GM12878 (cell line): ENCODE measurements around the gene INO80B. TPM values are rescaled to one million over a fixed set of nuclear protein-coding genes. Genes with fewer than 3 reads are reported as not detected.

Experiments used
- DPF2 ChIP-seq: fragments of 450-650 bp; IDR thresholded peaks from 2 replicates; pipeline ENCODE4 v1.6.1; 2017; ENCODE audit warnings: mild to moderate bottlenecking
- EZH2 ChIP-seq: IDR thresholded peaks from 2 replicates; pipeline ENCODE4 v1.6.1; 2012; ENCODE audit warnings: low read depth, mild to moderate bottlenecking, control low read depth, inconsistent platforms, low read length, borderline replicate concordance; ENCODE audit not compliant: control insufficient read depth
- GATAD2B ChIP-seq: fragments of 450-650 bp; conservative IDR thresholded peaks from 2 replicates; pipeline ENCODE4 v1.6.1; 2017; ENCODE audit warnings: low read depth, mild to moderate bottlenecking, moderate library complexity
- MEF2B ChIP-seq: fragments of 450-650 bp; IDR thresholded peaks from 2 replicates; pipeline ENCODE4 v1.6.1; 2018; ENCODE audit warnings: mild to moderate bottlenecking, moderate library complexity; ENCODE audit not compliant: partially characterized antibody, poor library complexity, severe bottlenecking
- POLR2A ChIP-seq: IDR thresholded peaks from 2 replicates; pipeline ENCODE4 v1.6.1; 2011; ENCODE audit warnings: low read depth, mild to moderate bottlenecking, low read length
- POU2F2 ChIP-seq: IDR thresholded peaks from 3 replicates; pipeline ENCODE4 v1.6.1; 2011; ENCODE audit warnings: low read depth, mild to moderate bottlenecking, low read length, borderline replicate concordance
- RELA ChIP-seq: fragments of 450-650 bp; IDR thresholded peaks from 2 replicates; pipeline ENCODE4 v1.8.0; 2014; ENCODE audit warnings: borderline replicate concordance; ENCODE audit not compliant: partially characterized antibody
- SMAD1 ChIP-seq: fragments of 450-650 bp; IDR thresholded peaks from 2 replicates; pipeline ENCODE4 v1.6.1; 2018; ENCODE audit warnings: mild to moderate bottlenecking, low read depth; ENCODE audit not compliant: partially characterized antibody
- TARDBP ChIP-seq: IDR thresholded peaks from 2 replicates; pipeline ENCODE4 v1.6.1; 2016; ENCODE audit warnings: borderline replicate concordance
- ZNF207 ChIP-seq: fragments of 450-650 bp; IDR thresholded peaks from 2 replicates; pipeline ENCODE4 v1.6.1; 2014; ENCODE audit warnings: antibody characterized with exemption, mild to moderate bottlenecking, borderline replicate concordance
- polyA plus RNA-seq, 11 experiments: library from polyadenylated mRNA; depleted of rRNA in 4 of 11; unstranded in 6 of 11; stranded (reverse) in 5 of 11; fragments of >200 nt; fragmentation: Nextera tagmentation in 4 of 11; fragmentation: Illumina TruSeq in 1 of 11; extraction: Ambion mirVana in 4 of 11; extraction: Trizol in 1 of 11; gene quantifications; 1 replicate in 1 of 11; 2 replicates in 10 of 11; pipeline versions ENCODE4 v1.2.1 to v1.2.3, GENCODE V29; 2011 to 2016; ENCODE audit warnings: inconsistent platforms in 2 of 11, missing spikeins in 2 of 11, low read depth in 1 of 11
- total RNA-seq, 4 experiments: library from RNA; depleted of rRNA in 3 of 4; stranded (reverse); fragments of >200 nt in 3 of 4; fragmentation: Illumina TruSeq in 1 of 4; extraction: Trizol in 1 of 4; gene quantifications; 2 replicates each; pipeline versions ENCODE4 v1.2.1 to v1.2.3, GENCODE V29; 2013 to 2021
- TF ChIP-seq, protein P1 (sequence below): fragments of 450-650 bp; IDR thresholded peaks from 2 replicates; pipeline ENCODE4 v1.6.1; 2017; ENCODE audit warnings: mild to moderate bottlenecking, moderate library complexity

The INO80B gene
- total and polyA plus RNA-seq, 10 of the 15 experiments (the other 5 are each of a cell fraction or from before 2014, with no cell fraction given): 1.3 to 26.7 (median 11.1) TPM

DNA sequence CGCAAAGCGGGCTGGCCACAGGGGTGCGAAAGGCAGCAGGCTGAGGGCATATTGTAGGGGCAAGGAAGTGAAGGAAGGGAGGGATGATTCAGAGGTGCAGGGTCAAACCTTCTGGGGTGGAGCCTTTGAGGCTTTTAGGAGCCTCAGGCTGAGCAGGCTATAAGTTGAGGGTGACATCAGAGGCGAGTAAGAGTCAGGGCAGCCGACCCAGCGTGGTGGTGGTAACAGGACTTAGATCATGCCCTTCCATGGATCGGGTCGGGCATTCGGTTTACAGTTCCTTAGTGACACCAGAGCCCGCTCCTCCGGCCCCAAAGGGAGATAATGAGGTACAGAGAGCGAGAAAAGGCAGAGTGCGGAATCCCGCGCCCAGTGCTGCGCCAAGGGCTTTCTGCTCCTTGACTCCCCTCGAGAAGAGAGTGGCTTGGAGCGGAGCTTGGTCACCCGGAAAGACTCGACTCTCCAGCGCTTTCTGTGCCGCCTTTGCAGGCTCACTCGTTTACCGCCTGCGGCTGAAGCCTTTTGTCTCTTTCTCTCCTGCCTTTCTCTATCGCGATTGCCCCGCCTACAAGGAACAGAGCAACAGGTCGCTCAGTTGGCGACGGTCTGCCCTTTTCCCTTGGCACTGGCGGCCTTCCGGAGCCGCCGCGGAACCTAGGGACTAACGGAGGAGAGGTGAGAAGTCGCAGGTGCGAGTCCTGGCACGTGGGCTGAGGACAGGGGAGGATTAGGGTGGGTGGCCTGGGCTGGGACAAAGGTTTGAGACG is 43.8 kb downstream of the INO80B start (continued):
- TF ChIP-seq, protein P1, sequence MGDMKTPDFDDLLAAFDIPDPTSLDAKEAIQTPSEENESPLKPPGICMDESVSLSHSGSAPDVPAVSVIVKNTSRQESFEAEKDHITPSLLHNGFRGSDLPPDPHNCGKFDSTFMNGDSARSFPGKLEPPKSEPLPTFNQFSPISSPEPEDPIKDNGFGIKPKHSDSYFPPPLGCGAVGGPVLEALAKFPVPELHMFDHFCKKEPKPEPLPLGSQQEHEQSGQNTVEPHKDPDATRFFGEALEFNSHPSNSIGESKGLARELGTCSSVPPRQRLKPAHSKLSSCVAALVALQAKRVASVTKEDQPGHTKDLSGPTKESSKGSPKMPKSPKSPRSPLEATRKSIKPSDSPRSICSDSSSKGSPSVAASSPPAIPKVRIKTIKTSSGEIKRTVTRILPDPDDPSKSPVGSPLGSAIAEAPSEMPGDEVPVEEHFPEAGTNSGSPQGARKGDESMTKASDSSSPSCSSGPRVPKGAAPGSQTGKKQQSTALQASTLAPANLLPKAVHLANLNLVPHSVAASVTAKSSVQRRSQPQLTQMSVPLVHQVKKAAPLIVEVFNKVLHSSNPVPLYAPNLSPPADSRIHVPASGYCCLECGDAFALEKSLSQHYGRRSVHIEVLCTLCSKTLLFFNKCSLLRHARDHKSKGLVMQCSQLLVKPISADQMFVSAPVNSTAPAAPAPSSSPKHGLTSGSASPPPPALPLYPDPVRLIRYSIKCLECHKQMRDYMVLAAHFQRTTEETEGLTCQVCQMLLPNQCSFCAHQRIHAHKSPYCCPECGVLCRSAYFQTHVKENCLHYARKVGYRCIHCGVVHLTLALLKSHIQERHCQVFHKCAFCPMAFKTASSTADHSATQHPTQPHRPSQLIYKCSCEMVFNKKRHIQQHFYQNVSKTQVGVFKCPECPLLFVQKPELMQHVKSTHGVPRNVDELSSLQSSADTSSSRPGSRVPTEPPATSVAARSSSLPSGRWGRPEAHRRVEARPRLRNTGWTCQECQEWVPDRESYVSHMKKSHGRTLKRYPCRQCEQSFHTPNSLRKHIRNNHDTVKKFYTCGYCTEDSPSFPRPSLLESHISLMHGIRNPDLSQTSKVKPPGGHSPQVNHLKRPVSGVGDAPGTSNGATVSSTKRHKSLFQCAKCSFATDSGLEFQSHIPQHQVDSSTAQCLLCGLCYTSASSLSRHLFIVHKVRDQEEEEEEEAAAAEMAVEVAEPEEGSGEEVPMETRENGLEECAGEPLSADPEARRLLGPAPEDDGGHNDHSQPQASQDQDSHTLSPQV: no peak
- TF ChIP-seq SMAD1 (no peak), GATAD2B (no peak), POLR2A (peak; percentile 43; the same call in 1 of the 2 replicates), MEF2B (no peak), RELA (no peak), ZNF207 (no peak), EZH2 (0 out of 2 replicates have a peak, but pooled peaks have one; percentile 87), POU2F2 (no peak), TARDBP (no peak), DPF2 (no peak)
